SK-N-SH treated with all-trans-retinoic acid at 6 μM for 48 hours (cell line): Measurements from ENCODE around the gene CHST14.

Experiments used
- ATAC-seq: fragments of 200-7000 bp; cut with Tn5 transposase; 3 replicates; pipeline ENCODE4 v1.9.1; 2020; ENCODE audit warnings: mild to moderate bottlenecking, moderate library complexity
- ARNTL ChIP-seq: fragments of 450-650 bp; formaldehyde crosslinking; IDR thresholded peaks from 2 replicates; pipeline ENCODE4 v1.5.0; 2020; ENCODE audit warnings: low read depth, mild to moderate bottlenecking, moderate library complexity, borderline replicate concordance
- BACH2 ChIP-seq: fragments of 250-450 bp; sonication (Bioruptor Pico); IDR thresholded peaks from 2 replicates; pipeline ENCODE4 v1.9.0; 2021; ENCODE audit warnings: mild to moderate bottlenecking, borderline replicate concordance
- CREB5 ChIP-seq: fragments of 250-450 bp; sonication (Bioruptor Pico); IDR thresholded peaks from 2 replicates; pipeline ENCODE4 v1.5.1; 2020; ENCODE audit warnings: low read depth, mild to moderate bottlenecking, moderate library complexity
- CSDC2 ChIP-seq: fragments of 250-450 bp; sonication (Bioruptor Pico); IDR thresholded peaks from 2 replicates; pipeline ENCODE4 v1.5.0; 2020; ENCODE audit warnings: mild to moderate bottlenecking, moderate library complexity
- CSRNP3 ChIP-seq: fragments of 250-450 bp; sonication (Bioruptor Pico); IDR thresholded peaks from 2 replicates; pipeline ENCODE4 v1.5.1; 2021; ENCODE audit warnings: mild to moderate bottlenecking, moderate library complexity
- ESRRG ChIP-seq: fragments of 250-450 bp; sonication (Bioruptor Pico); IDR thresholded peaks from 2 replicates; pipeline ENCODE4 v1.6.1; 2021; ENCODE audit warnings: mild to moderate bottlenecking
- GLIS3 ChIP-seq: fragments of 250-450 bp; sonication (Bioruptor Pico); IDR thresholded peaks from 2 replicates; pipeline ENCODE4 v1.5.0; 2020; ENCODE audit warnings: mild to moderate bottlenecking, moderate library complexity
- ISL1 ChIP-seq: fragments of 250-450 bp; sonication (Bioruptor Pico); IDR thresholded peaks from 2 replicates; pipeline ENCODE4 v2.1.2; 2022; ENCODE audit warnings: mild to moderate bottlenecking, moderate library complexity
- OSR1 ChIP-seq: fragments of 250-450 bp; sonication (Bioruptor Pico); IDR thresholded peaks from 2 replicates; pipeline ENCODE4 v1.8.0; 2022; ENCODE audit warnings: moderate library complexity, mild to moderate bottlenecking, inconsistent platforms
- POU6F1 ChIP-seq: fragments of 250-450 bp; sonication (Bioruptor Pico); IDR thresholded peaks from 2 replicates; pipeline ENCODE4 v1.8.0; 2021; ENCODE audit warnings: low read depth, mild to moderate bottlenecking, moderate library complexity, borderline replicate concordance
- PPARA ChIP-seq: fragments of 250-450 bp; sonication (Bioruptor Pico); IDR thresholded peaks from 2 replicates; pipeline ENCODE4 v1.5.0; 2020; ENCODE audit warnings: mild to moderate bottlenecking, borderline replicate concordance
- SNAI2 ChIP-seq: fragments of 250-450 bp; sonication (Bioruptor Pico); IDR thresholded peaks from 2 replicates; pipeline ENCODE4 v1.5.0; 2020; ENCODE audit warnings: mild to moderate bottlenecking, moderate library complexity
- TCF4 ChIP-seq: fragments of 250-450 bp; sonication (Bioruptor Pico); IDR thresholded peaks from 2 replicates; pipeline ENCODE4 v1.8.0; 2021; ENCODE audit warnings: mild to moderate bottlenecking, moderate library complexity, borderline replicate concordance
- TOX ChIP-seq: fragments of 250-450 bp; sonication (Bioruptor Pico); IDR thresholded peaks from 2 replicates; pipeline ENCODE4 v1.8.0; 2021; ENCODE audit warnings: mild to moderate bottlenecking, moderate library complexity, borderline replicate concordance
- ZC3H10 ChIP-seq: fragments of 250-450 bp; sonication (Bioruptor Pico); IDR thresholded peaks from 2 replicates; pipeline ENCODE4 v1.5.1; 2021; ENCODE audit warnings: mild to moderate bottlenecking, moderate library complexity
- ZFP3 ChIP-seq: fragments of 250-450 bp; sonication (Bioruptor Pico); IDR thresholded peaks from 2 replicates; pipeline ENCODE4 v1.5.0; 2020; ENCODE audit warnings: mild to moderate bottlenecking, moderate library complexity
- ZNF70 ChIP-seq: fragments of 450-650 bp; formaldehyde crosslinking; IDR thresholded peaks from 2 replicates; pipeline ENCODE4 v1.5.0; 2020; ENCODE audit warnings: mild to moderate bottlenecking, moderate library complexity
- ZNF8 ChIP-seq: fragments of 450-650 bp; formaldehyde crosslinking; IDR thresholded peaks from 2 replicates; pipeline ENCODE4 v1.5.0; 2020; ENCODE audit warnings: mild to moderate bottlenecking, moderate library complexity
- TF ChIP-seq, protein P1 (sequence below): fragments of 250-450 bp; sonication (Bioruptor Pico); IDR thresholded peaks from 2 replicates; pipeline ENCODE4 v1.5.0; 2020; ENCODE audit warnings: mild to moderate bottlenecking, moderate library complexity
- TF ChIP-seq, protein P2 (sequence below): fragments of 250-450 bp; sonication (Bioruptor Pico); IDR thresholded peaks from 2 replicates; pipeline ENCODE4 v1.8.0; 2020; ENCODE audit warnings: mild to moderate bottlenecking, moderate library complexity, borderline replicate concordance

CHST14 gene

GRCh38 chr15:40472171-40472727, 1.5 kb downstream of the CHST14 start:
- TF ChIP-seq ARNTL (CRISPR knock-in tag), result no peak
- TF ChIP-seq GLIS3 (CRISPR knock-in tag), result no peak
- TF ChIP-seq, protein P1, sequence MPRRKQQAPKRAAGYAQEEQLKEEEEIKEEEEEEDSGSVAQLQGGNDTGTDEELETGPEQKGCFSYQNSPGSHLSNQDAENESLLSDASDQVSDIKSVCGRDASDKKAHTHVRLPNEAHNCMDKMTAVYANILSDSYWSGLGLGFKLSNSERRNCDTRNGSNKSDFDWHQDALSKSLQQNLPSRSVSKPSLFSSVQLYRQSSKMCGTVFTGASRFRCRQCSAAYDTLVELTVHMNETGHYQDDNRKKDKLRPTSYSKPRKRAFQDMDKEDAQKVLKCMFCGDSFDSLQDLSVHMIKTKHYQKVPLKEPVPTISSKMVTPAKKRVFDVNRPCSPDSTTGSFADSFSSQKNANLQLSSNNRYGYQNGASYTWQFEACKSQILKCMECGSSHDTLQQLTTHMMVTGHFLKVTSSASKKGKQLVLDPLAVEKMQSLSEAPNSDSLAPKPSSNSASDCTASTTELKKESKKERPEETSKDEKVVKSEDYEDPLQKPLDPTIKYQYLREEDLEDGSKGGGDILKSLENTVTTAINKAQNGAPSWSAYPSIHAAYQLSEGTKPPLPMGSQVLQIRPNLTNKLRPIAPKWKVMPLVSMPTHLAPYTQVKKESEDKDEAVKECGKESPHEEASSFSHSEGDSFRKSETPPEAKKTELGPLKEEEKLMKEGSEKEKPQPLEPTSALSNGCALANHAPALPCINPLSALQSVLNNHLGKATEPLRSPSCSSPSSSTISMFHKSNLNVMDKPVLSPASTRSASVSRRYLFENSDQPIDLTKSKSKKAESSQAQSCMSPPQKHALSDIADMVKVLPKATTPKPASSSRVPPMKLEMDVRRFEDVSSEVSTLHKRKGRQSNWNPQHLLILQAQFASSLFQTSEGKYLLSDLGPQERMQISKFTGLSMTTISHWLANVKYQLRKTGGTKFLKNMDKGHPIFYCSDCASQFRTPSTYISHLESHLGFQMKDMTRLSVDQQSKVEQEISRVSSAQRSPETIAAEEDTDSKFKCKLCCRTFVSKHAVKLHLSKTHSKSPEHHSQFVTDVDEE, result no peak
- no peak for TF ChIP-seq CSRNP3
- no peak for TF ChIP-seq ESRRG
- no peak for TF ChIP-seq ISL1 (CRISPR knock-in tag)
- no peak for TF ChIP-seq ZNF8 (CRISPR knock-in tag)
- TF ChIP-seq CSDC2 (CRISPR knock-in tag), result no peak
- no peak for TF ChIP-seq POU6F1 (CRISPR knock-in tag)
- no peak for TF ChIP-seq PPARA (CRISPR knock-in tag)
- TF ChIP-seq SNAI2, result no peak
- no peak for TF ChIP-seq CREB5
- TF ChIP-seq TCF4 (CRISPR knock-in tag), result no peak
- TF ChIP-seq ZFP3, result no peak
- no peak for TF ChIP-seq ZNF70
- no peak for ATAC-seq

GRCh38 chr15:40474581-40474980, 3.8 kb downstream of the CHST14 start:
- TF ChIP-seq PPARA (CRISPR knock-in tag), result no peak
- TF ChIP-seq TOX (CRISPR knock-in tag), result no peak
- TF ChIP-seq TCF4 (CRISPR knock-in tag), result no peak
- TF ChIP-seq ZNF70, result no peak
- no peak for TF ChIP-seq GLIS3 (CRISPR knock-in tag)
- TF ChIP-seq CSRNP3, result no peak
- TF ChIP-seq ZC3H10 (CRISPR knock-in tag), result no peak
- no peak for TF ChIP-seq CSDC2 (CRISPR knock-in tag)
- TF ChIP-seq BACH2 (CRISPR knock-in tag), result no peak
- no peak for TF ChIP-seq ZFP3
- no peak for ATAC-seq

DNA sequence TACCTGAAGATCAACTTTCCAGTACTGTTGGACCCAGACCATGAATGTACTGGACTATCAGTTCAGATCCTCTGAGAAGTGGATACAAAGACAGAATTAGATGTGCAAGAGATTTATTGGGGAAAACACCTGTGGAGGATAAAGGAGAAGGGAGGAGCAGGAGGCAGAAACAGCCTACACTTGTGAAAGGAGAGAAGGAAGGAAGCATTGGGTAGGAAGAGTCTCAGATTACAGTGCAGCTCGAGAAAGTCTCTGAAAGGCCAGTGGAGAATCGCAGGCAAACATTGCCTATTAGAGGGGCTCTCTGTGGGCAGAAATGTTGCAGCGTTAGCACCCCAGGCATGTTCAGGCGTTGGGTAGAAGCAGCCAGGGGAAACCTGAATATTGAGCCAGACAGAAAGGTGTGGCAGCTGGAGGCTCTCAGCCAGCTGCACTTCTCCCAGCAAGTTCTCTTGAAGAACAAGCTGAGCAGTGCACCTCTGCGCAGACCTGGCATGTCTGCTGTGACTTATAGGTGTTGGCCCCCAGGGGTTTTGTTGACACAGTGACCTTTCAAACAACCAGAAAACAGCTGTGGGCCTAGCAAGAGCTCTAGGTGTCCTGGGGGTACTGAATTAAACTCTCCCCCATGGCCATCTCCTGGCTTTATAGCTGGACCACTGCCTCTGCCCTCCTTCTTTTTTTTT, 7.0 kb downstream of the CHST14 start:
- TF ChIP-seq ZNF8 (CRISPR knock-in tag), result no peak
- ATAC-seq, result no peak

- TF ChIP-seq ZFP3 (no peak), CSRNP3 (no peak), TOX (CRISPR knock-in tag) (no peak), ESRRG (no peak), OSR1 (CRISPR knock-in tag) (no peak), ZNF70 (no peak)
- TF ChIP-seq, protein P2, sequence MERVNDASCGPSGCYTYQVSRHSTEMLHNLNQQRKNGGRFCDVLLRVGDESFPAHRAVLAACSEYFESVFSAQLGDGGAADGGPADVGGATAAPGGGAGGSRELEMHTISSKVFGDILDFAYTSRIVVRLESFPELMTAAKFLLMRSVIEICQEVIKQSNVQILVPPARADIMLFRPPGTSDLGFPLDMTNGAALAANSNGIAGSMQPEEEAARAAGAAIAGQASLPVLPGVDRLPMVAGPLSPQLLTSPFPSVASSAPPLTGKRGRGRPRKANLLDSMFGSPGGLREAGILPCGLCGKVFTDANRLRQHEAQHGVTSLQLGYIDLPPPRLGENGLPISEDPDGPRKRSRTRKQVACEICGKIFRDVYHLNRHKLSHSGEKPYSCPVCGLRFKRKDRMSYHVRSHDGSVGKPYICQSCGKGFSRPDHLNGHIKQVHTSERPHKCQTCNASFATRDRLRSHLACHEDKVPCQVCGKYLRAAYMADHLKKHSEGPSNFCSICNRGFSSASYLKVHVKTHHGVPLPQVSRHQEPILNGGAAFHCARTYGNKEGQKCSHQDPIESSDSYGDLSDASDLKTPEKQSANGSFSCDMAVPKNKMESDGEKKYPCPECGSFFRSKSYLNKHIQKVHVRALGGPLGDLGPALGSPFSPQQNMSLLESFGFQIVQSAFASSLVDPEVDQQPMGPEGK (CRISPR knock-in tag), result no peak
- ATAC-seq, result no peak
Observed at GRCh38 chr15:40479024-40479423, 8.2 kb downstream of the CHST14 start.
